Measurements from ENCODE around the gene FOSB. TPM values are rescaled to one million over a fixed set of nuclear protein-coding genes. Genes with fewer than 3 reads are reported as not detected.

The FOSB gene
- total RNA-seq, 1 donor from 2014 or later = 21.2 TPM

Small RNAs within 50 kb of the gene (small RNA-seq; reads per million reads assigned to genes)
- not detected for gene MIR6088 (ENCODE audit: low replicate concordance)

Other genes starting within 250 kb of the FOSB start
- gene EXOC3L2, start 222.6 kb upstream of the FOSB start, total RNA-seq = 0.89 TPM
- gene MARK4, start 216.7 kb upstream of the FOSB start, total RNA-seq = 23.6 TPM
- gene CKM, start 145.1 kb upstream of the FOSB start, total RNA-seq = 426 TPM
- 26.0 TPM for gene KLC3, start 127.2 kb upstream of the FOSB start, total RNA-seq
- gene ERCC2, start 97.4 kb upstream of the FOSB start, total RNA-seq = 5.7 TPM
- gene PPP1R13L, start 62.9 kb upstream of the FOSB start, total RNA-seq = 29.0 TPM
- gene POLR1G, start 61.4 kb upstream of the FOSB start, total RNA-seq = 2.7 TPM
- 60.3 TPM for gene ERCC1, start 44.1 kb upstream of the FOSB start, total RNA-seq
- gene RTN2, start 29.1 kb downstream of the FOSB start, total RNA-seq = 8.1 TPM
- gene PPM1N, start 30.4 kb downstream of the FOSB start, total RNA-seq = 1.7 TPM
- gene VASP, start 39.5 kb downstream of the FOSB start, total RNA-seq = 35.5 TPM
- 2.6 TPM for gene OPA3, start 116.8 kb downstream of the FOSB start, total RNA-seq
- 0.20 TPM for gene GPR4, start 134.2 kb downstream of the FOSB start, total RNA-seq
- gene EML2, start 171.4 kb downstream of the FOSB start, total RNA-seq = 20.1 TPM
- 25.7 TPM for gene GIPR, start 200.2 kb downstream of the FOSB start, total RNA-seq
- 186 TPM for gene SNRPD2, start 224.0 kb downstream of the FOSB start, total RNA-seq
- 3.4 TPM for gene QPCTL, start 224.7 kb downstream of the FOSB start, total RNA-seq